GM21381 (cell line): ENCODE measurements around the gene SREBF1.
A peak's percentile ranks its signal among the peaks of the same experiment; 100 is the strongest.

Source experiments
- ATAC-seq: cut with Tn5 transposase; IDR thresholded peaks from one replicate; pipeline ENCODE4 v1.9.1; 2021; ENCODE audit warnings: mild to moderate bottlenecking, moderate library complexity; ENCODE audit not compliant: unreplicated experiment

The SREBF1 gene

GRCh38 chr17:17836818-17837379 is at the start of gene SREBF1:
TSS of gene SREBF1 (minus strand) at chr17:17836986. CDS start at chr17:17836817, 169 bp downstream.
- ATAC-seq = peak; percentile 18

GRCh38 chr17:17886226-17886625 is 49.4 kb upstream of the SREBF1 start:
- no peak for ATAC-seq

- no peak for ATAC-seq
These were observed 47.9 kb upstream of the SREBF1 start for GRCh38 chr17:17884391-17885357.

- no peak for ATAC-seq
These were observed 47.0 kb upstream of the SREBF1 start for GRCh38 chr17:17883801-17884200.

- no peak for ATAC-seq
These were observed 45.3 kb upstream of the SREBF1 start for GRCh38 chr17:17882082-17882581.

- ATAC-seq = no peak
These were observed 43.9 kb upstream of the SREBF1 start for GRCh38 chr17:17880577-17881196.

- ATAC-seq = no peak
These were observed 41.0 kb upstream of the SREBF1 start for GRCh38 chr17:17877529-17878358.

- no peak for ATAC-seq
These were observed 40.3 kb upstream of the SREBF1 start for GRCh38 chr17:17876959-17877528.

GRCh38 chr17:17874478-17874877 is 37.7 kb upstream of the SREBF1 start:
- ATAC-seq = no peak

GRCh38 chr17:17873450-17873991 is 36.7 kb upstream of the SREBF1 start:
- ATAC-seq = no peak

GRCh38 chr17:17872547-17873345 is 36.0 kb upstream of the SREBF1 start:
- no peak for ATAC-seq

- ATAC-seq = no peak
These were observed 35.1 kb upstream of the SREBF1 start for GRCh38 chr17:17871913-17872312.

GRCh38 chr17:17870247-17870646 is 33.5 kb upstream of the SREBF1 start:
- no peak for ATAC-seq

GRCh38 chr17:17868641-17869522 is 32.1 kb upstream of the SREBF1 start:
- no peak for ATAC-seq

- no peak for ATAC-seq
These were observed 30.1 kb upstream of the SREBF1 start for GRCh38 chr17:17866897-17867296.

- ATAC-seq = no peak
These were observed 29.6 kb upstream of the SREBF1 start for GRCh38 chr17:17866425-17866824.

GRCh38 chr17:17865035-17865434 is 28.2 kb upstream of the SREBF1 start:
- no peak for ATAC-seq

GRCh38 chr17:17860766-17861107 is 24.0 kb upstream of the SREBF1 start:
- no peak for ATAC-seq
